ENCODE measurements around the gene TRMT13. TPM values are rescaled to one million over a fixed set of nuclear protein-coding genes. Genes with fewer than 3 reads are reported as not detected.
A peak's percentile ranks its signal among the peaks of the same experiment; 100 is the strongest.

TRMT13 gene
- total and polyA plus RNA-seq, 2 of the 13 experiments (the other 11 are each of a cell fraction or from before 2014, with no cell fraction given), result 10.0 to 12.4 TPM

DNA sequence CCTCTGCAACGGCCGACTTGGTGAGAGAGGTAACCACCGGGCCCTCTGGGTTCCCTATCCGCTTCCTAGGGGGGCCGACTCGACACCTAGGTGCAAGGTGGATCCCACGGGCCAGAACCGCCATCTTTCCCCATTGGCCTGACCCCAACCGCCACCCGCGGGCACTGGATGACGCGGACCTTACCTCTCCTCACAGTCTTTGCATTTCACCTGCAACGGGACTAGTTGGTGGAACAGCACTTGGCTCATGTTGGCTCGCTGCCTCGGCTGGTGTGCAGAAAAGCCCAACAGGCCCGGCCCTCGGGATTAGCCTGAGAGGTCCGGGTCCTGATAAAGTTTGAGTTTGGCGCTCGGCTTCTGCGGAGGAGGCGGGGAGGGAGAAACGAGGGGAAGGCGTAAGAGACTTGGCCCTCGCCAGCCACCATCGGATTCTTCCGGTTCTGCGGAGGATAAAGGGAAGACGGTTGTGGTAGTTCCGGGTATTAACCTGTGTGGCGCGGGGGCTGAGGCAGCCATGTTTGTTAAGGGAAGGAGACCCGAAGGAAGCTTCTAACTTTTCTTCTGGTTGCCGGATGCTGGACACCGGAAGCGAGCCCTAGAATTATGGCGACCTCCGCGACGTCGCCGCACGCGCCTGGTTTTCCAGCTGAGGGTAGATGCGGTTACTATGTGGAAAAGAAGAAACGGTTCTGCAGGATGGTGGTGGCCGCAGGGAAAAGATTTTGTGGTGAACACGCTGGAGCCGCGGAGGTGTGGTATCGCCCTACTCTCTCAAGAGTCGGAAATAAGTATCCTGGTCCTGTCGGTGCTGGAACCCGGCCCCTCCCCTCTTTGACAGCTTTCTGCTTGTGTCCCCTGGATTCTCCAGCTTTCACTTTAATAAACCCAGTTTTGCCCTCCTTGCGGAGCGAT, at the start of gene TRMT13, which contains the start of gene SASS6 (continued):
- TF ChIP-seq, protein P1, sequence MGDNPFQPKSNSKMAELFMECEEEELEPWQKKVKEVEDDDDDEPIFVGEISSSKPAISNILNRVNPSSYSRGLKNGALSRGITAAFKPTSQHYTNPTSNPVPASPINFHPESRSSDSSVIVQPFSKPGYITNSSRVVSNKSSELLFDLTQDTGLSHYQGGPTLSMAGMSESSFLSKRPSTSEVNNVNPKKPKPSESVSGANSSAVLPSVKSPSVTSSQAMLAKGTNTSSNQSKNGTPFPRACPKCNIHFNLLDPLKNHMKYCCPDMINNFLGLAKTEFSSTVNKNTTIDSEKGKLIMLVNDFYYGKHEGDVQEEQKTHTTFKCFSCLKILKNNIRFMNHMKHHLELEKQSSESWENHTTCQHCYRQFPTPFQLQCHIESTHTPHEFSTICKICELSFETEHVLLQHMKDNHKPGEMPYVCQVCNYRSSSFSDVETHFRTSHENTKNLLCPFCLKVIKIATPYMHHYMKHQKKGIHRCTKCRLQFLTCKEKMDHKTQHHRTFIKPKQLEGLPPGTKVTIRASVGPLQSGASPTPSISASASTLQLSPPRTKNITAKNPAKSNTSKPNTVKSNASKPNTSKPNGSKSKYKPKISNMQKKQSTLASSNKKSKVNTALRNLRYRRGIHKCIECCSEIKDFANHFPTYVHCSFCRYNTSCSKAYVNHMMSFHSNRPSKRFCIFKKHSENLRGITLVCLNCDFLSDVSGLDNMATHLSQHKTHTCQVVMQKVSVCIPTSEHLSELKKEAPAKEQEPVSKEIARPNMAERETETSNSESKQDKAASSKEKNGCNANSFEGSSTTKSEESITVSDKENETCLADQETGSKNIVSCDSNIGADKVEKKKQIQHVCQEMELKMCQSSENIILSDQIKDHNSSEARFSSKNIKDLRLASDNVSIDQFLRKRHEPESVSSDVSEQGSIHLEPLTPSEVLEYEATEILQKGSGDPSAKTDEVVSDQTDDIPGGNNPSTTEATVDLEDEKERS (CRISPR knock-in tag; IDR thresholded peaks at IDR 0.05), result peak; percentile 75
- peak; percentile 57 for TF ChIP-seq KAT7 (CRISPR knock-in tag; IDR thresholded peaks at IDR 0.05; ENCODE audit: borderline replicate concordance)
- TF ChIP-seq MAFK (conservative IDR thresholded peaks at IDR 0.05 in 1 of 2, IDR thresholded peaks at IDR 0.05 in 1 of 2; ENCODE audit: low read length in 2 of 2), result no peak
- TF ChIP-seq ZNF160 (CRISPR knock-in tag; IDR thresholded peaks at IDR 0.05), result no peak; the same call in 1 of the 2 replicates
- TF ChIP-seq, protein P2, sequence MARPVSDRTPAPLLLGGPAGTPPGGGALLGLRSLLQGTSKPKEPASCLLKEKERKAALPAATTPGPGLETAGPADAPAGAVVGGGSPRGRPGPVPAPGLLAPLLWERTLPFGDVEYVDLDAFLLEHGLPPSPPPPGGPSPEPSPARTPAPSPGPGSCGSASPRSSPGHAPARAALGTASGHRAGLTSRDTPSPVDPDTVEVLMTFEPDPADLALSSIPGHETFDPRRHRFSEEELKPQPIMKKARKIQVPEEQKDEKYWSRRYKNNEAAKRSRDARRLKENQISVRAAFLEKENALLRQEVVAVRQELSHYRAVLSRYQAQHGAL (CRISPR knock-in tag; IDR thresholded peaks at IDR 0.05; ENCODE audit: not compliant biosample characterization), result no peak
- TF ChIP-seq PRPF4 (IDR thresholded peaks at IDR 0.05; ENCODE audit: low read depth, low read length, poor library complexity, severe bottlenecking), result no peak
- TF ChIP-seq SSRP1 (CRISPR knock-in tag; IDR thresholded peaks at IDR 0.05), result no peak
- peak; percentile 58 for TF ChIP-seq ZBTB20 (CRISPR knock-in tag; IDR thresholded peaks at IDR 0.05; ENCODE audit: borderline replicate concordance, low read depth)
- TF ChIP-seq BRCA1 (CRISPR knock-in tag; IDR thresholded peaks at IDR 0.05), result 0 out of 2 replicates have a peak, but pooled peaks have one; percentile 73
- TF ChIP-seq, protein P3, sequence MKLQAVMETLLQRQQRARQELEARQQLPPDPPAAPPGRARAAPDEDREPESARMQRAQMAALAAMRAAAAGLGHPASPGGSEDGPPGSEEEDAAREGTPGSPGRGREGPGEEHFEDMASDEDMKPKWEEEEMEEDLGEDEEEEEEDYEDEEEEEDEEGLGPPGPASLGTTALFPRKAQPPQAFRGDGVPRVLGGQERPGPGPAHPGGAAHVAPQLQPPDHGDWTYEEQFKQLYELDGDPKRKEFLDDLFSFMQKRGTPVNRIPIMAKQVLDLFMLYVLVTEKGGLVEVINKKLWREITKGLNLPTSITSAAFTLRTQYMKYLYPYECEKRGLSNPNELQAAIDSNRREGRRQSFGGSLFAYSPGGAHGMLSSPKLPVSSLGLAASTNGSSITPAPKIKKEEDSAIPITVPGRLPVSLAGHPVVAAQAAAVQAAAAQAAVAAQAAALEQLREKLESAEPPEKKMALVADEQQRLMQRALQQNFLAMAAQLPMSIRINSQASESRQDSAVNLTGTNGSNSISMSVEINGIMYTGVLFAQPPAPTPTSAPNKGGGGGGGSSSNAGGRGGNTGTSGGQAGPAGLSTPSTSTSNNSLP (IDR thresholded peaks at IDR 0.05; ENCODE audit: low read depth, low read length), result no peak
- TF ChIP-seq ZNF354B (CRISPR knock-in tag; IDR thresholded peaks at IDR 0.05), result no peak
- peak; percentile 63; the same call in 1 of the 2 replicates for TF ChIP-seq SMAD3 (CRISPR knock-in tag; IDR thresholded peaks at IDR 0.05)
- no peak for TF ChIP-seq CENPX (CRISPR knock-in tag; IDR thresholded peaks at IDR 0.05)
- TF ChIP-seq ZNF703 (CRISPR knock-in tag; IDR thresholded peaks at IDR 0.05; ENCODE audit: borderline replicate concordance), result no peak
- 0 out of 2 replicates have a peak, but pooled peaks have one; percentile 46 for TF ChIP-seq ZNF558 (CRISPR knock-in tag; IDR thresholded peaks at IDR 0.05; ENCODE audit: borderline replicate concordance)
- TF ChIP-seq, protein P4, sequence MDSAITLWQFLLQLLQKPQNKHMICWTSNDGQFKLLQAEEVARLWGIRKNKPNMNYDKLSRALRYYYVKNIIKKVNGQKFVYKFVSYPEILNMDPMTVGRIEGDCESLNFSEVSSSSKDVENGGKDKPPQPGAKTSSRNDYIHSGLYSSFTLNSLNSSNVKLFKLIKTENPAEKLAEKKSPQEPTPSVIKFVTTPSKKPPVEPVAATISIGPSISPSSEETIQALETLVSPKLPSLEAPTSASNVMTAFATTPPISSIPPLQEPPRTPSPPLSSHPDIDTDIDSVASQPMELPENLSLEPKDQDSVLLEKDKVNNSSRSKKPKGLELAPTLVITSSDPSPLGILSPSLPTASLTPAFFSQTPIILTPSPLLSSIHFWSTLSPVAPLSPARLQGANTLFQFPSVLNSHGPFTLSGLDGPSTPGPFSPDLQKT (CRISPR knock-in tag; IDR thresholded peaks at IDR 0.05; ENCODE audit: borderline replicate concordance), result 0 out of 2 replicates have a peak, but pooled peaks have one; percentile 36
- TF ChIP-seq, protein P5, sequence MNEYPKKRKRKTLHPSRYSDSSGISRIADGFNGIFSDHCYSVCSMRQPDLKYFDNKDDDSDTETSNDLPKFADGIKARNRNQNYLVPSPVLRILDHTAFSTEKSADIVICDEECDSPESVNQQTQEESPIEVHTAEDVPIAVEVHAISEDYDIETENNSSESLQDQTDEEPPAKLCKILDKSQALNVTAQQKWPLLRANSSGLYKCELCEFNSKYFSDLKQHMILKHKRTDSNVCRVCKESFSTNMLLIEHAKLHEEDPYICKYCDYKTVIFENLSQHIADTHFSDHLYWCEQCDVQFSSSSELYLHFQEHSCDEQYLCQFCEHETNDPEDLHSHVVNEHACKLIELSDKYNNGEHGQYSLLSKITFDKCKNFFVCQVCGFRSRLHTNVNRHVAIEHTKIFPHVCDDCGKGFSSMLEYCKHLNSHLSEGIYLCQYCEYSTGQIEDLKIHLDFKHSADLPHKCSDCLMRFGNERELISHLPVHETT (CRISPR knock-in tag; conservative IDR thresholded peaks at IDR 0.05), result peak; percentile 86
- TF ChIP-seq ZFYVE20 (CRISPR knock-in tag; IDR thresholded peaks at IDR 0.05; ENCODE audit: borderline replicate concordance, low read depth), result no peak
- TF ChIP-seq ATF1 (CRISPR knock-in tag; IDR thresholded peaks at IDR 0.05), result peak; percentile 84
- no peak for TF ChIP-seq PHB2 (IDR thresholded peaks at IDR 0.05; ENCODE audit: partially characterized antibody)

Measured in HepG2 (cell line).